HG02870 (cell line): ENCODE measurements around the gene PAEP.
"Not testable (repeated sequence)": the region's sequence is repeated elsewhere in the genome, so short reads cannot be mapped to it uniquely, and the experiment has no call there.

Experiments
- ATAC-seq: cut with Tn5 transposase; IDR thresholded peaks from one replicate; pipeline ENCODE4 v1.9.1; 2021; ENCODE audit warnings: mild to moderate bottlenecking, moderate library complexity; ENCODE audit not compliant: unreplicated experiment

The PAEP gene

GRCh38 chr9:135561391-135562234 lies at the start of gene PAEP:
Gene PAEP (plus strand): TSS chr9:135561756.
- no peak for ATAC-seq

- no peak for ATAC-seq
Observed at GRCh38 chr9:135512241-135512603, 49.3 kb upstream of the PAEP start.

- no peak for ATAC-seq
Observed at GRCh38 chr9:135512904-135513303, 48.7 kb upstream of the PAEP start.

GRCh38 chr9:135513351-135513846 lies 48.2 kb upstream of the PAEP start:
- ATAC-seq = no peak

DNA sequence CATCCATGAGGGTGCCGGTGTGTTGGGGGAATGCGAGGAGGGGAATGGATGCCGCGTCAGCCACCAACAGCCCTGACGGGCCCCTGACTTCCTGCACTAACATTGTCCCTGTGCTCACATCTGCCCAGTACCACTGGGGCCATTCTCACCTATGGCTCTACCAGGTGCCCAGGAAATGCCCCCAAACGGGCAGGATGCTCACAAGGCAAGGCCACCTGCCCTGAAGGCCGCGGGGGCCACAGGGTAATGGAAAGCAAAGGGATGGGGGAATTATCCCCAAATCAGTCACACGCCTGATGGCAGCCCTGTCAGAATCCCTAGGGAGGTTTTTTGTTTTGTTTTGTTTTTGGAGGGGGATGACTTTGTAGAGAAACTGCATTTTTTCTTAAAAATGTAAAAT lies 47.6 kb upstream of the PAEP start:
- not testable (repeated sequence) for ATAC-seq

GRCh38 chr9:135514342-135515082 lies 47.0 kb upstream of the PAEP start:
- no peak for ATAC-seq

GRCh38 chr9:135515083-135515951 lies 46.2 kb upstream of the PAEP start:
- no peak for ATAC-seq

DNA sequence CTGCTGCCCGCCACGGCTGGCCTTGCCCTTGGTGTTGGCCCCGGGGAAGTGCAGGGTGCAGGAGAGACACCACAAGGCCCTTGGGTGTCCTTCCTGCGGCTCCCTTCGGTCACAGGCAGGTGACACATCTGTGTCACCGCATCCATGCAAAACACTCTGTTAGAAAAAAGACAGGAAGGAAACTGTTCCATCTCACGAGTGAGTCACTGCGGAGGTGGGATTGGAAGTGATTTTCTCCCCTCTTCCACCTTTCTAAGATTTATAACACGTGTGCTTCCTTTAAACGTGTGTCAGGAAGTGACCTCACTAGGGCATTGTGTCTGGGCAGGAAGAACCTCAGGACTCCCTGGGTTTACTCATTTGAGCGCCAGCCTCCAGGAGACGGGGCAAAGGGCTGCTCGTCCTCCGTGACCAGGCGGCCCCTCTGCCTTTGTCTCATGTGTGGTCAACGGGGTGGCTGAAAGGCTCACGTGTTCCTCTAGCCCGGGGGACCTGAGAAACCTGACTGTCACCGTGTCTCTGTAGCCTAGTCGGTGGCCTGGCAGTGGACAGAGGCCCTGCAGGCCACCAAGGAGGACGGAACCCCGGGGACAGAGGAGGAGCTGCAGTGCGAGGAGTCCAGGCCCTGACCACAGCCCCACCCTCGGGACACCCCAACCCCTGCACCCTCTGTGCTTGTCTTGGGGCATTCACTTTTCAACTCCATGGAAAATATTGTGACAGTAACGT lies 45.3 kb upstream of the PAEP start:
- no peak for ATAC-seq

- ATAC-seq = no peak
Observed at GRCh38 chr9:135517407-135517822, 44.1 kb upstream of the PAEP start.

GRCh38 chr9:135519179-135519971 lies 42.2 kb upstream of the PAEP start:
- ATAC-seq = no peak

DNA sequence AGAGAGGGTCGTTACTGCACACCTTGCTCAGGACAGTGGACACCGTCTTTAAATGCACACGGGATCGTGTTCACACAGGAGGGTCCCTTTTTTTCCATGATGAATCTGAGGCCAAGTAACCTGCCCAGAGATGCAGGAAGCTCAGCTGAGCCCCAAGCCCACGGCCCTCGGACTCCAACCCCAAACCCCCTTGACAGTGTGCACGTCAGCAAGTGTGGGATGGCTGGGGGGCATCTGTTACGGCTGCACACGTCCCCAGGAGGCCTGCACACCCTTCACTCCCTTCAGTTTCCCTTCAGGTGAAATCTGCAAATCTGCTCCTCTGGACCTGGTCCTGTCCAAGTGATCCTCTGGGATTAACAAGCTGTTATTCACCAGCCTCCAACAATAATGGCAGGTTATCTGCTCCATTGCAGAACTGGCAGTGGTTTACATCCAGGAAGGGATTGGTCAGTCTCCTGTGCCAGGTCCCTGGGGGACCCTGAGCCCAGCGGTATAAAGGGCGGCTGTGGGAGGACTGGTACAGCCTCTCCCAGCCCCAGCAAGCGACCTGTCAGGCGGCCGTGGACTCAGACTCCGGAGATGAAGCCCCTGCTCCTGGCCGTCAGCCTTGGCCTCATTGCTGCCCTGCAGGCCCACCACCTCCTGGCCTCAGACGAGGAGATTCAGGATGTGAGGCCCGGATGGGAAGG lies 40.5 kb upstream of the PAEP start, which contains the start of gene LCN1:
Gene LCN1, plus strand, starts transcription at position 525 of the 692 bp plus-strand sequence. Its CDS starts 58 bp downstream, at position 583.
- ATAC-seq = no peak

- no peak for ATAC-seq
Observed at GRCh38 chr9:135521608-135522095, 39.9 kb upstream of the PAEP start.

- no peak for ATAC-seq
Observed at GRCh38 chr9:135522137-135522877, 39.2 kb upstream of the PAEP start.

GRCh38 chr9:135522931-135523330 lies 38.6 kb upstream of the PAEP start:
- ATAC-seq = no peak

- no peak for ATAC-seq
Observed at GRCh38 chr9:135523521-135524129, 37.9 kb upstream of the PAEP start.

DNA sequence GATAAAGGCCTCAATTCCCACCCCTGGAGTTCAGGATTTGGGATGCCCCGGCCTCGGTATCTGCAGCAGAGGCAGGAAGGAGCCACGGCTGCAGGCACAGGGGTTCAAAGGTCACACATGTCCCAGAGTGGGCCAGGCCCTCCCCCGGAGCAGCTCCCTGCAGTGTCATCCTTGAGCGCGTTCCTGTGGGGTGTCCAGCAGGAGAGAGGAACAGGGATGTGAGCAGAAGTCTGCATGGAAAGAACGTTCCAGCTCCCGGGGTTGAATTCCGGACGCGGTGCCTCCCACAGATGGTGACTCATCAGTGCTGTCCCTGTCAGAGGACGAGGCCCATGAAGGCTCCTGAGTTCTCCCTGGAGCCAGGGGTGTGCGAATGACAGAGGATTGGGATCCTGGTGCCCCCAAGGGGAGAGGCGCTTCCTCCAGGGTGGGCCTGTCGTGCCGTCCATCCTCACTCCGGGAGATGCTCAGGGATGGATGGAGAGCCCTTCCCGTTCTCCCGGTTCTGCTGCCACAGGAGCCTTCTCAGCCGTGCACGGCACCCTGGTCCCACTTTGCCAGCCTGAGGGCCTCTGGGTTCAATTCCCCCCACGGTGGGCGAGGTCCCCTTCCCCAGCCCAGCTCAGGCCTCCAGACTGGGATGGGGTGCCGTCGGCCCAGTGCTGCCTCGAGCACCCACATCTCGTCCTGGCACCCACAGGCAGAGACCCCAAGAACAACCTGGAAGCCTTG lies 37.3 kb upstream of the PAEP start:
- ATAC-seq = no peak
